Activated CD8-positive, alpha-beta T cell treated with anti-CD3 and anti-CD28 coated beads, Interleukin-2, amount 10 ng/mL, durations not matched to agents 7 days and 5 days (primary cell): ENCODE data around the gene DMD. TPM values are rescaled to one million over a fixed set of nuclear protein-coding genes. Genes with fewer than 3 reads are reported as not detected.

Experiments used
- ATAC-seq: fragments of 150-1000 bp; cut with Tn5 transposase; one replicate; pipeline ENCODE4 v1.10.0; 2021; ENCODE audit warnings: moderate library complexity
- CTCF ChIA-PET: fragments of 350-600 bp; sonication (Branson Sonifier 250); formaldehyde crosslinking; loops from one replicate; lab custom pipeline; 2021; ENCODE audit warnings: antibody characterized with exemption; lab: Charles Lee
- POLR2A ChIA-PET: fragments of 350-600 bp; sonication (Branson Sonifier 250); formaldehyde crosslinking; loops from one replicate; lab custom pipeline; 2021; ENCODE audit warnings: antibody characterized with exemption; lab: Charles Lee
- DNase-seq: peaks from one replicate; pipeline ENCODE4 v3.0.0-alpha.2; 2020
- H3K27ac Mint-ChIP-seq: one replicate; pipeline ENCODE4 v1.8.0; 2021; ENCODE audit warnings: mild to moderate bottlenecking, mixed read lengths
- H3K27me3 Mint-ChIP-seq: one replicate; pipeline ENCODE4 v1.8.0; 2021; ENCODE audit warnings: low read depth, mixed read lengths
- H3K36me3 Mint-ChIP-seq: one replicate; pipeline ENCODE4 v1.8.0; 2021; ENCODE audit warnings: low read depth, mixed read lengths
- H3K4me1 Mint-ChIP-seq: one replicate; pipeline ENCODE4 v1.8.0; 2021; ENCODE audit warnings: low read depth, mixed read lengths
- H3K4me3 Mint-ChIP-seq: one replicate; pipeline ENCODE4 v1.8.0; 2021; ENCODE audit warnings: mild to moderate bottlenecking, mixed read lengths
- H3K9me3 Mint-ChIP-seq: one replicate; pipeline ENCODE4 v1.8.0; 2022; ENCODE audit warnings: mixed read lengths; ENCODE audit not compliant: insufficient read depth
- total RNA-seq, 2 experiments: library from RNA; stranded (reverse); gene quantifications; one replicate each; pipeline ENCODE4 v1.2.3, GENCODE V29; 2021

The DMD gene
- total RNA-seq, 2 experiments from 2014 or later: not detected

- Mint-ChIP-seq H3K4me1 (no peaks in the 10 kb centered on the region), H3K9me3 (no peaks in the 10 kb centered on the region), H3K27ac (no peak overlapping the region), H3K36me3 (no peaks in the 10 kb centered on the region), H3K27me3 (no peaks in the 10 kb centered on the region), H3K4me3 (no peak overlapping the region)
- ATAC-seq (no peak), DNase-seq (no peak)
- ChIA-PET CTCF (no interaction called here), POLR2A (no interaction called here)
These were observed 1061.2 kb downstream of the DMD start for GRCh38 chrX:32150141-32150540.

GRCh38 chrX:32141841-32142240, 1069.5 kb downstream of the DMD start:
- POLR2A ChIA-PET: no interaction called here
- DNase-seq (no peak), ATAC-seq (no peak)
- CTCF ChIA-PET: no interaction called here
- no peak overlapping the region for H3K27ac Mint-ChIP-seq
- H3K27me3 Mint-ChIP-seq: no peaks in the 10 kb centered on the region
- H3K9me3 Mint-ChIP-seq: peaks cover 8% of the 10 kb centered on the region
- no peak overlapping the region for H3K4me3 Mint-ChIP-seq
- no peaks in the 10 kb centered on the region for H3K36me3 Mint-ChIP-seq
- no peaks in the 10 kb centered on the region for H3K4me1 Mint-ChIP-seq

- Mint-ChIP-seq H3K4me1 (no peaks in the 10 kb centered on the region), H3K27ac (no peak overlapping the region), H3K4me3 (no peak overlapping the region), H3K36me3 (no peaks in the 10 kb centered on the region), H3K9me3 (peaks cover 8% of the 10 kb centered on the region), H3K27me3 (no peaks in the 10 kb centered on the region)
- no peak for ATAC-seq
- POLR2A ChIA-PET: no interaction called here
- no peak for DNase-seq
- CTCF ChIA-PET: no interaction called here
These were observed 1071.9 kb downstream of the DMD start for GRCh38 chrX:32139476-32139875.

- no peaks in the 10 kb centered on the region for H3K36me3 Mint-ChIP-seq
- POLR2A ChIA-PET: no interaction called here
- ATAC-seq: no peak
These were observed 1073.8 kb downstream of the DMD start for GRCh38 chrX:32137525-32137924.

GRCh38 chrX:32126997-32127396, 1084.4 kb downstream of the DMD start:
- Mint-ChIP-seq H3K36me3 (no peaks in the 10 kb centered on the region), H3K9me3 (no peaks in the 10 kb centered on the region), H3K27ac (no peak overlapping the region), H3K4me1 (no peaks in the 10 kb centered on the region), H3K27me3 (no peaks in the 10 kb centered on the region), H3K4me3 (no peak overlapping the region)
- DNase-seq (no peak), ATAC-seq (no peak)
- ChIA-PET CTCF (no interaction called here), POLR2A (no interaction called here)

More at GRCh38 chrX:32137525-32137924, 1073.8 kb downstream of the DMD start:
- H3K9me3 Mint-ChIP-seq: peaks cover 8% of the 10 kb centered on the region
- no peaks in the 10 kb centered on the region for H3K27me3 Mint-ChIP-seq
- no peak overlapping the region for H3K4me3 Mint-ChIP-seq
- H3K27ac Mint-ChIP-seq: no peak overlapping the region
- CTCF ChIA-PET: no interaction called here
- DNase-seq: no peak
- no peaks in the 10 kb centered on the region for H3K4me1 Mint-ChIP-seq

GRCh38 chrX:32118832-32119231, 1092.5 kb downstream of the DMD start:
- H3K4me1 Mint-ChIP-seq: no peaks in the 10 kb centered on the region
- H3K9me3 Mint-ChIP-seq: no peaks in the 10 kb centered on the region
- H3K27ac Mint-ChIP-seq: no peak overlapping the region
- DNase-seq (no peak), ATAC-seq (no peak)
- CTCF ChIA-PET: no interaction called here
- H3K4me3 Mint-ChIP-seq: no peak overlapping the region
- no peaks in the 10 kb centered on the region for H3K36me3 Mint-ChIP-seq
- H3K27me3 Mint-ChIP-seq: no peaks in the 10 kb centered on the region
- POLR2A ChIA-PET: no interaction called here

GRCh38 chrX:32116047-32116446, 1095.3 kb downstream of the DMD start:
- no peak overlapping the region for H3K4me3 Mint-ChIP-seq
- no peaks in the 10 kb centered on the region for H3K9me3 Mint-ChIP-seq
- ATAC-seq (no peak), DNase-seq (no peak)
- ChIA-PET POLR2A (no interaction called here), CTCF (no interaction called here)
- H3K27me3 Mint-ChIP-seq: no peaks in the 10 kb centered on the region
- H3K36me3 Mint-ChIP-seq: no peaks in the 10 kb centered on the region
- no peak overlapping the region for H3K27ac Mint-ChIP-seq
- H3K4me1 Mint-ChIP-seq: no peaks in the 10 kb centered on the region

- ChIA-PET POLR2A (no interaction called here), CTCF (no interaction called here)
- H3K9me3 Mint-ChIP-seq: no peaks in the 10 kb centered on the region
- no peaks in the 10 kb centered on the region for H3K36me3 Mint-ChIP-seq
- H3K4me1 Mint-ChIP-seq: no peaks in the 10 kb centered on the region
- ATAC-seq (no peak), DNase-seq (no peak)
- no peak overlapping the region for H3K4me3 Mint-ChIP-seq
- no peak overlapping the region for H3K27ac Mint-ChIP-seq
- H3K27me3 Mint-ChIP-seq: no peaks in the 10 kb centered on the region
These were observed 1123.7 kb downstream of the DMD start for GRCh38 chrX:32087663-32088062.

- Mint-ChIP-seq H3K27me3 (no peaks in the 10 kb centered on the region), H3K4me1 (no peaks in the 10 kb centered on the region), H3K36me3 (no peaks in the 10 kb centered on the region), H3K9me3 (no peaks in the 10 kb centered on the region), H3K4me3 (no peak overlapping the region), H3K27ac (no peak overlapping the region)
- no peak for DNase-seq
- ChIA-PET POLR2A (no interaction called here), CTCF (no interaction called here)
- no peak for ATAC-seq
These were observed 1126.6 kb downstream of the DMD start for GRCh38 chrX:32084757-32085156.

GRCh38 chrX:32048285-32048684, 1163.1 kb downstream of the DMD start:
- no peak for ATAC-seq
- no peaks in the 10 kb centered on the region for H3K36me3 Mint-ChIP-seq
- POLR2A ChIA-PET: no interaction called here
- H3K27ac Mint-ChIP-seq: no peak overlapping the region
- no peaks in the 10 kb centered on the region for H3K27me3 Mint-ChIP-seq
- CTCF ChIA-PET: no interaction called here
- H3K4me3 Mint-ChIP-seq: no peak overlapping the region
- no peaks in the 10 kb centered on the region for H3K4me1 Mint-ChIP-seq
- no peaks in the 10 kb centered on the region for H3K9me3 Mint-ChIP-seq
- no peak for DNase-seq

- Mint-ChIP-seq H3K27me3 (no peaks in the 10 kb centered on the region), H3K4me3 (no peak overlapping the region), H3K4me1 (no peaks in the 10 kb centered on the region), H3K27ac (no peak overlapping the region), H3K9me3 (no peaks in the 10 kb centered on the region), H3K36me3 (no peaks in the 10 kb centered on the region)
- POLR2A ChIA-PET: no interaction called here
- CTCF ChIA-PET: no interaction called here
- no peak for ATAC-seq
- DNase-seq: no peak
These were observed 1166.2 kb downstream of the DMD start for GRCh38 chrX:32045149-32045548.

- Mint-ChIP-seq H3K27ac (no peak overlapping the region), H3K36me3 (no peaks in the 10 kb centered on the region), H3K4me3 (no peak overlapping the region), H3K4me1 (no peaks in the 10 kb centered on the region), H3K27me3 (no peaks in the 10 kb centered on the region), H3K9me3 (no peaks in the 10 kb centered on the region)
- CTCF ChIA-PET: no interaction called here
- ATAC-seq (no peak), DNase-seq (no peak)
- POLR2A ChIA-PET: no interaction called here
These were observed 1170.2 kb downstream of the DMD start for GRCh38 chrX:32041181-32041580.

GRCh38 chrX:32026772-32027171, 1184.6 kb downstream of the DMD start:
- ChIA-PET CTCF (no interaction called here), POLR2A (no interaction called here)
- no peaks in the 10 kb centered on the region for H3K9me3 Mint-ChIP-seq

More at GRCh38 chrX:32026772-32027171, 1184.6 kb downstream of the DMD start:
- no peak for DNase-seq
- no peak overlapping the region for H3K4me3 Mint-ChIP-seq
- no peak for ATAC-seq
- no peak overlapping the region for H3K27ac Mint-ChIP-seq
- H3K27me3 Mint-ChIP-seq: no peaks in the 10 kb centered on the region
- H3K4me1 Mint-ChIP-seq: no peaks in the 10 kb centered on the region
- H3K36me3 Mint-ChIP-seq: no peaks in the 10 kb centered on the region
